K562 (cell line): ENCODE measurements around the gene LPIN3. TPM values are rescaled to one million over a fixed set of nuclear protein-coding genes. Genes with fewer than 3 reads are reported as not detected.
A peak's percentile ranks its signal among the peaks of the same experiment; 100 is the strongest.

Experiments
- ATAC-seq: fragments of 200-7000 bp; cut with Tn5 transposase; 3 replicates; pipeline ENCODE4 v1.9.1; 2020; ENCODE audit warnings: moderate library complexity
- BruUV-seq: library from RNA; stranded (reverse); fragments of 400-500 nt; replicated peaks from 2 replicates; lab custom pipeline; 2021; lab: Mats Ljungman, UMichigan
- CTCF ChIA-PET: fragments of 300-600 bp; formaldehyde crosslinking; extraction: SDS; loops from one replicate; lab custom pipeline; 2021; ENCODE audit warnings: low intra/inter-chr PET ratio; lab: Yijun Ruan, JAX
- POLR2A ChIA-PET: fragments of 300-600, 350-650 bp; sonication (Branson Sonifier 250); formaldehyde crosslinking; extraction: SDS; loops from one replicate; lab custom pipeline; 2021; ENCODE audit warnings: antibody characterized with exemption, inconsistent platforms; lab: Yijun Ruan, JAX
- DNase-seq, 4 experiments: peaks; one replicate each; pipeline versions ENCODE4 v3.0.0 to v3.0.0-alpha.2; 2011 to 2018; ENCODE audit warnings: low spot score in 3 of 4, mixed read lengths in 3 of 4; ENCODE audit errors: extremely low read depth in 1 of 4
- FAIRE-seq: peaks from 2 replicates; lab custom pipeline; 2011; peaks lifted over from hg19 to GRCh38; lab: Jason Lieb, UNC
- H2AFZ ChIP-seq: 2 replicates; pipeline ENCODE4 v1.6.0; 2011; ENCODE audit warnings: low read depth, low read length, control low read depth, inconsistent platforms
- H3K27ac ChIP-seq: fragments of 200-600 bp; 3 replicates; pipeline ENCODE4 v1.8.0; 2011; ENCODE audit warnings: low read depth, mild to moderate bottlenecking, control low read depth, inconsistent platforms, low read length, moderate library complexity, mixed read lengths; ENCODE audit errors: extremely low read depth
- H3K27me3 ChIP-seq, 2 experiments: fragments of 300-600 bp in 1 of 2; 2 replicates in 1 of 2; 3 replicates in 1 of 2; pipeline versions ENCODE4 v1.6.0 to v1.8.0; 2011; ENCODE audit warnings: inconsistent platforms in 2 of 2, low read length in 2 of 2, mild to moderate bottlenecking in 1 of 2, mixed read lengths in 1 of 2, moderate library complexity in 1 of 2; ENCODE audit not compliant: control insufficient read depth in 2 of 2, insufficient read depth in 2 of 2
- H3K36me3 ChIP-seq: fragments of 300-600 bp; 3 replicates; pipeline ENCODE4 v1.8.0; 2011; ENCODE audit warnings: mild to moderate bottlenecking, low read length, inconsistent platforms; ENCODE audit not compliant: control insufficient read depth, insufficient read depth
- H3K4me1 ChIP-seq, 2 experiments: fragments of 200-600 bp in 1 of 2; replicated peaks in 1 of 2; 2 replicates in 1 of 2; 3 replicates in 1 of 2; pipeline versions ENCODE4 v1.5.1 to v1.8.0; 2011; ENCODE audit warnings: inconsistent platforms in 2 of 2, low read length in 2 of 2, mild to moderate bottlenecking in 1 of 2, mixed read lengths in 1 of 2, moderate library complexity in 1 of 2; ENCODE audit not compliant: control insufficient read depth in 2 of 2, insufficient read depth in 2 of 2
- H3K4me2 ChIP-seq: 2 replicates; pipeline ENCODE4 v1.6.1; 2011; ENCODE audit warnings: low read length, control low read depth, inconsistent platforms, mixed read lengths; ENCODE audit not compliant: insufficient read depth
- H3K4me3 ChIP-seq: fragments of 200-600 bp; sonication (generic), shearing (Covaris generic); 2 replicates; pipeline ENCODE4 v1.5.1; 2016; ENCODE audit warnings: control low read depth, inconsistent platforms
- H3K79me2 ChIP-seq: fragments of 200-600 bp; 3 replicates; pipeline ENCODE4 v1.8.0; 2011; ENCODE audit warnings: low read length, inconsistent platforms; ENCODE audit not compliant: control insufficient read depth, insufficient read depth
- H3K9ac ChIP-seq, 2 experiments: 2 replicates each; pipeline versions ENCODE4 v1.6.0 to v1.6.1; 2011; ENCODE audit warnings: low read depth in 2 of 2, low read length in 2 of 2, control low read depth in 1 of 2, inconsistent platforms in 1 of 2, mild to moderate bottlenecking in 1 of 2, mixed read lengths in 1 of 2; ENCODE audit not compliant: insufficient read depth in 1 of 2
- H3K9me1 ChIP-seq: one replicate; pipeline ENCODE4 v1.6.0; 2011; ENCODE audit warnings: inconsistent platforms, mild to moderate bottlenecking, low read length, moderate library complexity; ENCODE audit not compliant: control insufficient read depth, insufficient read depth
- H3K9me3 ChIP-seq: replicated peaks from 2 replicates; pipeline ENCODE4 v1.5.1; 2011; ENCODE audit warnings: low read depth, low read length, inconsistent platforms; ENCODE audit not compliant: control insufficient read depth, insufficient read depth
- H4K20me1 ChIP-seq: replicated peaks from 2 replicates; pipeline ENCODE4 v1.6.1; 2011; ENCODE audit warnings: low read length, inconsistent platforms, mixed read lengths; ENCODE audit not compliant: control insufficient read depth, insufficient read depth
- ADNP ChIP-seq: fragments of 200-800 bp; sonication (Bioruptor generic); IDR thresholded peaks from 2 replicates; pipeline ENCODE4 v1.6.1; 2016; ENCODE audit warnings: missing genetic modification characterization, missing compliant biosample characterization
- BCOR ChIP-seq: fragments of 450-650 bp; IDR thresholded peaks from 2 replicates; pipeline ENCODE4 v1.6.1; 2016
- MED1 ChIP-seq: sonication (generic); formaldehyde crosslinking; IDR thresholded peaks from 2 replicates; pipeline ENCODE4 v1.8.1; 2023; ENCODE audit warnings: missing genetic modification reagents, borderline replicate concordance
- RBM25 ChIP-seq: fragments of 200-400 bp; formaldehyde crosslinking; IDR thresholded peaks from 2 replicates; pipeline ENCODE4 v1.6.1; 2018; ENCODE audit warnings: low read length, low read depth, moderate library complexity; ENCODE audit not compliant: severe bottlenecking
- WGBS: fragments of 100-300 bp; shearing (Covaris generic); methylation state at CpG from one replicate; pipeline ENCODE4 v1.1.6; 2016; ENCODE audit warnings: low coverage, mixed read lengths; ENCODE audit not compliant: insufficient coverage; ENCODE audit errors: missing lambda C conversion rate; 5-methylcytosine and 5-hydroxymethylcytosine counted together
- in situ Hi-C: fragments of 300-500 bp; cut with MboI; formaldehyde crosslinking; loops from 4 replicates; pipeline ENCODE4 v1.15.0; 2018; ENCODE audit warnings: inconsistent platforms, mixed read lengths
- intact Hi-C: fragments of 100-400 bp; cut with micrococcal nuclease; formaldehyde crosslinking; loops from 2 replicates; pipeline ENCODE4 v1.14.2; 2022
- polyA plus RNA-seq, 8 experiments: library from polyadenylated mRNA; depleted of rRNA in 4 of 8; stranded (reverse) in 5 of 8; unstranded in 3 of 8; fragments of >200 nt; fragmentation: Nextera tagmentation in 2 of 8; fragmentation: Illumina TruSeq in 1 of 8; extraction: Ambion mirVana in 2 of 8; extraction: Trizol in 1 of 8; gene quantifications; 2 replicates each; pipeline versions ENCODE4 v1.2.1 to v1.2.3, GENCODE V29; 2011 to 2014; ENCODE audit warnings: inconsistent platforms in 1 of 8, missing spikeins in 1 of 8
- total RNA-seq, 7 experiments: library from RNA; depleted of rRNA in 6 of 7; stranded (reverse); fragments of >200 nt in 6 of 7; fragmentation: Illumina TruSeq in 2 of 7; extraction: Trizol in 2 of 7; gene quantifications; 2 replicates each; pipeline versions ENCODE4 v1.2.1 to v1.2.3, GENCODE V29; 2011 to 2021; ENCODE audit warnings: low replicate concordance in 1 of 7

The LPIN3 gene
- total and polyA plus RNA-seq, 9 of the 15 experiments (the other 6 are each of a cell fraction or from before 2014, with no cell fraction given): 2.2 to 10.4 (median 5.9) TPM

DNA sequence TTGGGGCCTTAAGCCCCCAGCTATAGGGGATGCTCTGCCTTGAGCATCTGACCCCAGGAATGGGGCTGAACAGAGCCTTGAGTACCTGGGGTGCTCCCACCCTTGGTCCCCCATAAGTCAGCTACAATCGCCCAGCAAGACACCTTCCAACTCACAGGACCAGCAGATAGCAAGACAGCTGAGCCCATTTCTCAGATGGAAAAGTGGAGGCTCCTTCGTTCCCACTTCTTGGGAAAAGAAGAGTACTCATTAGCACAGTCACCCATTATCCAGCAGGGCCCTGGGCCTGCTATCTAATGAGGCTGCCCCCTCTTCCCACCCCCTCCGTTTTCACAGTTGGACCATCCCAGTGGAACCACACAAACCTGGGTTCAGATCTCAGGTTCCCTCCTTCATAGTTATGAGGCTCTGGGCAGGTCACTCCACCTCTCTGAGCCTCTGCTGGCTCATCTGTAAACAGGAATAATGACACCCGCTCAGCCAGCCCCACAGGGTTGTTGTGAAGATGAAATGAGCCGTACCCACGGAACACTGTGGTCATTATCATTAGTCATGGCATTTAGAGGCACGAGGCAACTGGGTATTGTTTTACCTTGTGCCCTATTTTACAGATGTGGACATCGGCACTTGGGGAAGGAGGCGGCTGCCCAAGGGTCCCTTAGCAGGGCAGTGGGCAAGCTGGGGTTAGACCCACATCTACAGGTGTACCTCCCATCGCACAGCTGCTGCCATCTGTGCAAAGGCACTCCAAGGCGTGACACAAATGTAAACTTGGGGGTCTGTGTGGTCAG is 4.5 kb downstream of the LPIN3 start:
- FAIRE-seq (no peak), DNase-seq (no peak), ATAC-seq (no peak)
- TF ChIP-seq BCOR (peak; percentile 50), MED1 (CRISPR knock-in tag) (no peak), ADNP (tag) (peak; percentile 30; the same call in 1 of the 2 replicates), RBM25 (peak; percentile 61)
- Histone ChIP-seq H3K27me3 (no peaks in the 10 kb centered on the region), H3K79me2 (peaks cover 8% of the 10 kb centered on the region; the same call in 2 of the 3 replicates), H3K36me3 (0 out of 3 replicates have a peak, but pooled peaks cover 2% of the 10 kb centered on the region), H3K4me1 (peaks cover 5 to 27% of the 10 kb centered on the region in 2 experiments; a peak in 4 of 5 replicates), H3K27ac (no peak overlapping the region), H3K9me1 (no peaks in the 10 kb centered on the region), H3K4me2 (no peak overlapping the region), H4K20me1 (no peaks in the 10 kb centered on the region; the same call in 1 of the 2 replicates), H3K9me3 (no peaks in the 10 kb centered on the region), H3K9ac (no peak overlapping the region), H3K4me3 (no peak overlapping the region), H2AFZ (no peak overlapping the region)
- intact Hi-C loops: loop anchor here (5.0 to 10.0 kb wide), 3 partner anchors 270 to 392 kb away; partner anchors contain the start of gene CHD6
- in situ Hi-C loops: loop anchor here (5.0 kb wide), 2 partner anchors 168 to 373 kb away; no protein-coding TSS in a partner anchor
- WGBS: 65% methylated on average over 10 of the region's 11 CpGs
- no TSS peak for BruUV-seq
- POLR2A ChIA-PET: no interaction called here
- CTCF ChIA-PET: no interaction called here
